Left renal pelvis (tissue), 4 donors: Measurements from ENCODE around the gene ZNF326. TPM values are rescaled to one million over a fixed set of nuclear protein-coding genes. Genes with fewer than 3 reads are reported as not detected.
A peak's percentile ranks its signal among the peaks of the same experiment; 100 is the strongest.

Experiments used
- DNase-seq, 4 donors: peaks; one replicate each; pipeline ENCODE4 v3.0.0-alpha.2; 2013; ENCODE audit warnings: low read depth in 4 of 4, low spot score in 3 of 4
- polyA plus RNA-seq, 4 donors: library from polyadenylated mRNA; unstranded; fragments of 120-200 nt; gene quantifications; one replicate each; pipeline ENCODE4 v1.2.1, GENCODE V29; 2013; ENCODE audit not compliant: insufficient read length in 4 of 4

Gene ZNF326, protein sequence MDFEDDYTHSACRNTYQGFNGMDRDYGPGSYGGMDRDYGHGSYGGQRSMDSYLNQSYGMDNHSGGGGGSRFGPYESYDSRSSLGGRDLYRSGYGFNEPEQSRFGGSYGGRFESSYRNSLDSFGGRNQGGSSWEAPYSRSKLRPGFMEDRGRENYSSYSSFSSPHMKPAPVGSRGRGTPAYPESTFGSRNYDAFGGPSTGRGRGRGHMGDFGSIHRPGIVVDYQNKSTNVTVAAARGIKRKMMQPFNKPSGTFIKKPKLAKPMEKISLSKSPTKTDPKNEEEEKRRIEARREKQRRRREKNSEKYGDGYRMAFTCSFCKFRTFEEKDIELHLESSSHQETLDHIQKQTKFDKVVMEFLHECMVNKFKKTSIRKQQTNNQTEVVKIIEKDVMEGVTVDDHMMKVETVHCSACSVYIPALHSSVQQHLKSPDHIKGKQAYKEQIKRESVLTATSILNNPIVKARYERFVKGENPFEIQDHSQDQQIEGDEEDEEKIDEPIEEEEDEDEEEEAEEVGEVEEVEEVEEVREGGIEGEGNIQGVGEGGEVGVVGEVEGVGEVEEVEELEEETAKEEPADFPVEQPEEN
- polyA plus RNA-seq, result 10 to 100 TPM; 46.1 to 83.4 (median 72.0) TPM

GRCh38 chr1:89994805-89995597 lies at the start of gene ZNF326:
TSS of gene ZNF326 (plus strand) at chr1:89995110. CDS start at chr1:89995258, 148 bp downstream.
- peak; percentile 85 to 93 (median 90) for DNase-seq

GRCh38 chr1:89945852-89946476 lies 48.9 kb upstream of the ZNF326 start:
- DNase-seq, result no peak

GRCh38 chr1:89946532-89946931 lies 48.4 kb upstream of the ZNF326 start:
- DNase-seq, result no peak

DNA sequence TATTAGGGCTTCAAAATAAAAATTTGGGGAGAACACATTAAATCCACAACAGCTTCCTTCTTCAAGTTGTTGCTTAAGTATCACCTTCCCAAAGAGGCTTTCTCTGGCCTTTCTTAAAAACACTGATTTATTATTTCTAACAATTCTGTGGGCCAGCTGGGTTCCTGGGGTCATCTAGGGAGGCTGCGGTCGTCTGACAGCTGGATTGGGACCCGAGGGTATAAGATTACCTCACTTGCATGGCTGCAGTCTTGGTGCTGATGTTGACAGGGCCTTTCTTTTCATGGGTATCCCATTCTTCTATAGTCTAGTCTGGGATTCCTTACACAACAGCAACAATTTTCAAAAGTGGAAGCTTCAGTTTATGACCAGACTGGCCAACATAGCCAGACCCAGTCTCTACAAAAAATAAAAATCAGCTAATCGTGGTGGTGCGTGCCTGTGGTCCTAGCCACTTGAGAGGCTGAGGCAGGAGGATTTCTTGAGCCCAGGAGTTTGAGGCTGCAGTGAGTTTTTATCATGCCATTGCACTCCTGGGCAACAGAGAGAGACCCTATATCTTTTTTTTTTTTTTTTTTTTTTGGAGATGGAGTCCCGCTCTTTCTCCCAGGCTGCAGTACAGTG lies 46.1 kb upstream of the ZNF326 start:
- no peak for DNase-seq

DNA sequence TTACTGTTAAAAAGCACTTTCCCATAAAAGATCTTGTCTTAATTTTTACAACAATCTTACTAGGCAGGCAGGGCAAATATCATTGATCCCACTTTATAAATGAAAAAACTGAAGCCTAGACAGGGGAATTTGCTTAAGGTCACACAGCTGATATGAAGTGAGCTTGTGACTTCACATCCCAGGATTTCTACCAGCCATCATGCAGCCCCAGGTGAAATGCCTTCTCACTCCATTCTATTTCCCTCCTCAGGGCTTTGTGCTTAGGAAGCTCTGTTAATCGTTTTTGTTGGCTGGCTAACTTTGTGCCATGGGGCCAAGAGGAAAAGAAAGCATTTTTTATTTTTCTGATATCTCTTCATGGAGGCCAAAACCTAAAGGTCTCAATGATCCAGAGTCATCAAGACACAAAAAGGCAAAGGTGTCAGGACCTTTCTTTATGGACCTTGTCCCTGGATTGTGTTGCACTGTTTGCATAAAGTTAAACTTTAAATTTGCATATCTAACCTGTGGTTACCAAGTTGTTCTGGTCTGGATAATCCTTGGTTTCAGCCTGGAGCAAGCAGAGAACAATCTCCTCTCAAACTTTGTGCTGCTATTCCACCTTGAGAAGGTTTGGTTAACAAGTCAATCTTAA lies 44.8 kb upstream of the ZNF326 start:
- no peak for DNase-seq

GRCh38 chr1:89950703-89951102 lies 44.2 kb upstream of the ZNF326 start:
- DNase-seq, result no peak

GRCh38 chr1:89951766-89952604 lies 42.9 kb upstream of the ZNF326 start:
- DNase-seq, result no peak

GRCh38 chr1:89952605-89953130 lies 42.2 kb upstream of the ZNF326 start:
- no peak for DNase-seq

DNA sequence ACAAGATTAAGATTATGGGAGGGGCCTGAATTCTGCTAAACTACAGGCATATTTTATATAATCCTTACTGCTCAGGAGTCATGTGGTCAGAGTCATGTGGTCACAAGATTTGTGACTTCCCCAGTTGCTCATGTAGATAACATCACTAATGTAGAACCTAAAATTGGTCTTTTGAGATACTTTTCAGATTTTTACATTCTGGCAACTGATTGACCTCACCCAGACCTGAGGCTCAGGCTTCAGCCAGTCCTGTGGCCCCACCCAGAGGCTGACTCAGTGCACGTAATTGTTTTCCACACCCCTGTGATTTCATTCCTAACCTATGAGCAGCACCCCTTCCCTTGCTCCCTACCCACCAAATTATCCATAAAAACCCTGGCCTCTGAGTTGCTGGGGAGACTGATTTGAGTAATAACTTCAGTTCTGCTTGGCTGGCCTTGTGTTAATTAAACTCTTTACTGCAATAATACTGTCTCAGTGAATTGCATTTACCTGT lies 41.7 kb upstream of the ZNF326 start:
- DNase-seq, result peak in 1 of 4 donors; percentile 30

GRCh38 chr1:89953929-89954328 lies 41.0 kb upstream of the ZNF326 start:
- no peak for DNase-seq

DNA sequence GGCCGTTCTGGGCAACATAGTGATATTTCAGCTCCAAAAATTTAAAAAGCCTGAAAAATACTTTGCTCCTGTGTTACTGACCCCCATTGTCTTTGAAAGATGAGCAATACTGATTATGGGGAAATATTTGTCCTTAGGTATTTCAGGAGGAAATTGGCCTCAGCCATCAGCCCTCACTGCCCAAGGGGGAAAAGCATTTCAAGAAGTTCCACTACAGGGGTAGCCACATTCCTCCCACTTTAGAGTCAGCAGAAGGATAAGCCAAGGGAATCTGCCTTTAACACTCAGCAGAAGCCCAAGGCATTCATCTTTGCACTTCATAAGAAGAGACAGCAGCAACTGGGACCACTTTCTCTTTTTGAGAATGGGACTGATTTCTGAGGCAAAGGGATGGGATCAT lies 40.5 kb upstream of the ZNF326 start:
- no peak for DNase-seq

- no peak for DNase-seq
These were observed 39.4 kb upstream of the ZNF326 start for GRCh38 chr1:89955311-89956205.

DNA sequence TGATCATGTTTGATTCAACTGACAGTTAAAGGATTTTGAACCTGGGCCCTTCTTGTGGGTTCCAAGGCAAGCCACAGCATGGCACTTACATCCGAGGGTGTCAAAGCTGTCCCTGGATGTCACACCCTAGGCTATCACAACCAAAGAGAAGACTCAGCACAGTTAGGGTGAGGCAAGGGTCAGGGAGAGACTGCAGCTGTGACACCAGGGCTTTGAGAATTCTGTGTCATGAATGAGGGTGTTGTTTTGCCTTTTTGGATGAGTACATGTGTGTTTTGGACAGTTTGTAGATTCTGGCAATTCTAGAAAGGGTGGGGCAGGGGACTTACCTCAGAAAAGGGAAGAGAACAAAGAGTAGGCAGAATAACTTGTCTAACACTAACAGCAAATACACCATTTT lies 37.8 kb upstream of the ZNF326 start:
- no peak for DNase-seq

- no peak for DNase-seq
These were observed 35.9 kb upstream of the ZNF326 start for GRCh38 chr1:89958851-89959654.

- DNase-seq, result no peak
These were observed 35.2 kb upstream of the ZNF326 start for GRCh38 chr1:89959719-89960118.

GRCh38 chr1:89962024-89962741 lies 32.7 kb upstream of the ZNF326 start:
- DNase-seq, result no peak
